T-helper 1 cell treated with Interleukin-12 subunit alpha and Interleukin-12 subunit beta and Interleukin-4 antibody, amounts not matched to agents 30 μg/mL and 1 μg/mL, for 36 hours (primary cell): ENCODE measurements around the gene BRIX1.
"Not testable (repeated sequence)": the region's sequence is repeated elsewhere in the genome, so short reads cannot be mapped to it uniquely, and the experiment has no call there.

Source experiments
- H3K27ac Mint-ChIP-seq: one replicate; pipeline ENCODE4 v1.8.0; 2021; ENCODE audit warnings: mild to moderate bottlenecking, mixed read lengths
- H3K27me3 Mint-ChIP-seq: one replicate; pipeline ENCODE4 v1.8.0; 2021; ENCODE audit warnings: low read depth, mixed read lengths
- H3K36me3 Mint-ChIP-seq: one replicate; pipeline ENCODE4 v1.8.0; 2021; ENCODE audit warnings: low read depth, mixed read lengths
- H3K4me1 Mint-ChIP-seq: one replicate; pipeline ENCODE4 v1.8.0; 2021; ENCODE audit warnings: low read depth, mixed read lengths
- H3K4me3 Mint-ChIP-seq: one replicate; pipeline ENCODE4 v1.8.0; 2021; ENCODE audit warnings: mild to moderate bottlenecking, moderate library complexity, mixed read lengths
- H3K9me3 Mint-ChIP-seq: one replicate; pipeline ENCODE4 v1.8.0; 2021; ENCODE audit warnings: mixed read lengths

BRIX1 gene

GRCh38 chr5:34967540-34967939 is 52.0 kb downstream of the BRIX1 start:
- Mint-ChIP-seq H3K9me3 (peaks cover 16% of the 10 kb centered on the region), H3K27me3 (no peaks in the 10 kb centered on the region), H3K27ac (no peak overlapping the region), H3K4me1 (no peaks in the 10 kb centered on the region), H3K36me3 (peaks cover 13% of the 10 kb centered on the region), H3K4me3 (no peak overlapping the region)

- Mint-ChIP-seq H3K4me1 (no peaks in the 10 kb centered on the region), H3K4me3 (no peak overlapping the region), H3K27ac (no peak overlapping the region)
Observed at GRCh38 chr5:34968258-34968657, 52.7 kb downstream of the BRIX1 start.

GRCh38 chr5:34970552-34970951 is 55.0 kb downstream of the BRIX1 start:
- no peak overlapping the region for H3K27ac Mint-ChIP-seq
- H3K36me3 Mint-ChIP-seq, result peaks cover 11% of the 10 kb centered on the region
- no peaks in the 10 kb centered on the region for H3K4me1 Mint-ChIP-seq
- no peak overlapping the region for H3K4me3 Mint-ChIP-seq
- peaks cover under 1% of the 10 kb centered on the region for H3K27me3 Mint-ChIP-seq
- H3K9me3 Mint-ChIP-seq, result peaks cover 11% of the 10 kb centered on the region

More at GRCh38 chr5:34968258-34968657, 52.7 kb downstream of the BRIX1 start:
- Mint-ChIP-seq H3K9me3 (peaks cover 16% of the 10 kb centered on the region), H3K36me3 (peaks cover 13% of the 10 kb centered on the region), H3K27me3 (no peaks in the 10 kb centered on the region)

- not testable (repeated sequence) for H3K4me1 Mint-ChIP-seq, H3K36me3 Mint-ChIP-seq, H3K27ac Mint-ChIP-seq, H3K4me3 Mint-ChIP-seq, H3K9me3 Mint-ChIP-seq, H3K27me3 Mint-ChIP-seq
Observed at GRCh38 chr5:34971655-34972054, 56.1 kb downstream of the BRIX1 start.
